ENCODE results near the gene CEACAM4.

CEACAM4 gene

GRCh38 chr19:41624937-41625336 is 1.9 kb downstream of the CEACAM4 start:
- Mint-ChIP-seq H3K27ac (no peak overlapping the region), H3K4me3 (no peak overlapping the region), H3K27me3 (peaks cover 27% of the 10 kb centered on the region), H3K4me1 (ENCODE audit: low read depth) (no peaks in the 10 kb centered on the region), H3K9me3 (no peaks in the 10 kb centered on the region), H3K36me3 (ENCODE audit: low read depth) (no peaks in the 10 kb centered on the region)

DNA sequence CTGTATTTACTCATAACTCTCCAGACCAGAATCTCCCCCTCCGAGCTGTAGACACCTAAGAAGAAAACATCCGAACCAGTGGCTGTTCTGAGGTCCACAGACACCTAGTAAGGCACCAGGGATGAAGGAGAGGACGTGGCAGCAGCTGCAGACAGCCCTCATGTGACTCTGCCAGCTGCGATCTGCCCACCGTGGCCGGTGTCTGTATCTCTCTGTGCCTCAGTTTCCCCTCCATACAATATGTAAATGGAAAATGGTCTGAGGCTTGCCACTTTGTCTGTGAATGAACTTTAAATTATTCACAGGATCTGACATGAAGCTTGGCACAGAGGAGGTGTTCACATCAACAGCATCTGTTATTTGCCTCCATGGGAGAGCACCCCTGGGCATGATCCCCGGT is 2.4 kb downstream of the CEACAM4 start:
- Mint-ChIP-seq H3K4me3 (no peak overlapping the region), H3K36me3 (ENCODE audit: low read depth) (no peaks in the 10 kb centered on the region), H3K27ac (no peak overlapping the region), H3K4me1 (ENCODE audit: low read depth) (no peaks in the 10 kb centered on the region), H3K9me3 (no peaks in the 10 kb centered on the region), H3K27me3 (peaks cover 27% of the 10 kb centered on the region)

- Mint-ChIP-seq H3K9me3 (no peaks in the 10 kb centered on the region), H3K36me3 (ENCODE audit: low read depth) (no peaks in the 10 kb centered on the region), H3K4me1 (ENCODE audit: low read depth) (no peaks in the 10 kb centered on the region), H3K27me3 (peaks cover 22% of the 10 kb centered on the region), H3K27ac (no peak overlapping the region), H3K4me3 (no peak overlapping the region)
Measured at GRCh38 chr19:41623360-41623759, 3.5 kb downstream of the CEACAM4 start.

DNA sequence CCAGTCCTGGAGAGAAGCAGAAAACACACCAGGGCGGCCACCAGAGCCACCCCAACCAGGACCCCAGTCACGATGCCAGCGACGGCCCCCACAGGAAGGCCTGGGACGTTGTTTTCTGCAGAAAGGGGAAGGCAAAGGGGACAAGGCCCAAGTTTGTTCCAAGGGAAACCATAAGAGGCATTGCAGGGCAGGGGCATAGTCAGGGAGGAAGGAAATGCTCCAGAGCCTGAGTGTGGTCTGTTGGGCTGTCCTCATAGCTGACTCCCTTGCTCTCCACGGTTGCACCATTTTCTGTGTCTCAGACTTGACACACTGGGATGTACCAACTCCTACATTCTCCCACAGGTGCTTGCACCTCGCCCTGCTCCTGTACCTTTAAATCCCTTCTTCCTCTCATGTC is 5.2 kb downstream of the CEACAM4 start:
- no peak overlapping the region for H3K27ac Mint-ChIP-seq
- H3K9me3 Mint-ChIP-seq = no peaks in the 10 kb centered on the region
- no peak overlapping the region for H3K4me3 Mint-ChIP-seq
- H3K27me3 Mint-ChIP-seq = peaks cover 16% of the 10 kb centered on the region
- H3K36me3 Mint-ChIP-seq (ENCODE audit: low read depth) = no peaks in the 10 kb centered on the region
- no peaks in the 10 kb centered on the region for H3K4me1 Mint-ChIP-seq (ENCODE audit: low read depth)

DNA sequence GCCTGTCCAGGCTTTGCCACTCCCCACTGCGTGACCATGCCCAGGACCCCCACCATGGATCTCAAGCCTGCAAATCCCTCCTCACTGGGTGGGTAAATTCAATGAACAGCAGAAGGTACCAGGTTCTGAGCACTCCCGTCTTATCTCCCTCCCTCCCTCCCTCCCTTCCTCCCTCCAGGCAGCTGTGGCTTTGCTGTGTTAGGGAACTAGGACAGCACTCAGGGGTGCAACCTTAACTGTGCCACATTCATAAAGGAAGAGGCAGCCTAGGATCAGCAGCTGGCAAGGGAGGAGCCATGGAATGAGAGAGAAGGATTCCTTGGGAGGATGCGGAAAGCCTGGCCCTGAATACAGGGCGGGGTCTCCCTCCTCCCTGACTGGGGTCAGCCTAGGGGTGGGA is 5.6 kb downstream of the CEACAM4 start:
- Mint-ChIP-seq H3K27ac (no peak overlapping the region), H3K4me3 (no peak overlapping the region), H3K9me3 (no peaks in the 10 kb centered on the region), H3K4me1 (ENCODE audit: low read depth) (no peaks in the 10 kb centered on the region), H3K27me3 (peaks cover 15% of the 10 kb centered on the region), H3K36me3 (ENCODE audit: low read depth) (no peaks in the 10 kb centered on the region)

DNA sequence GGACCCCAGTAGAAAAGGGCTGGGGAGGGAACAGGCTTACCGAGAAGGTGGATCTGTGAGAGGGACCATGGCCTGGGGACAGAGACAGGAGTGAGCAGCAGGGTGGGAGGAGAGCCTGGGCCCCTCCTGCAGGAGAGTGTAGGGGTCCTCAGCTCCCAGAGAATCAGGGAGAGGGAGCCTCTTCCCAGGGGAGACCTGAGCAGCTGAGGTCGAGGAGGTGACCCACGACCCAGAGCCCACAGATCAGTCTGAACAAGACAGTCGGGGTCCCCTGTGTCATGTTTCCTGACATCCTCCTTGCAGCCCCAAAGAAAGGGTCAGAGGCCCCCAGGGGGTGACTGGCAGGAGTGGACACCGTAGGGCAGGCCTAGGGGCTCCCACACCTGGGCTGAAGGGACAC is 6.7 kb downstream of the CEACAM4 start:
- no peak overlapping the region for H3K27ac Mint-ChIP-seq
- no peak overlapping the region for H3K4me3 Mint-ChIP-seq
- peaks cover 7% of the 10 kb centered on the region for H3K27me3 Mint-ChIP-seq
- H3K9me3 Mint-ChIP-seq = no peaks in the 10 kb centered on the region
- H3K36me3 Mint-ChIP-seq (ENCODE audit: low read depth) = no peaks in the 10 kb centered on the region
- no peaks in the 10 kb centered on the region for H3K4me1 Mint-ChIP-seq (ENCODE audit: low read depth)

GRCh38 chr19:41619018-41619556 is 7.8 kb downstream of the CEACAM4 start:
- Mint-ChIP-seq H3K4me1 (ENCODE audit: low read depth) (no peaks in the 10 kb centered on the region), H3K4me3 (no peak overlapping the region), H3K9me3 (no peaks in the 10 kb centered on the region), H3K27me3 (peaks cover 7% of the 10 kb centered on the region), H3K36me3 (ENCODE audit: low read depth) (no peaks in the 10 kb centered on the region), H3K27ac (no peak overlapping the region)

GRCh38 chr19:41617941-41618730 is 8.7 kb downstream of the CEACAM4 start:
- Mint-ChIP-seq H3K9me3 (no peaks in the 10 kb centered on the region), H3K27ac (no peak overlapping the region), H3K27me3 (peaks cover 10% of the 10 kb centered on the region), H3K36me3 (ENCODE audit: low read depth) (no peaks in the 10 kb centered on the region), H3K4me3 (no peak overlapping the region), H3K4me1 (ENCODE audit: low read depth) (no peaks in the 10 kb centered on the region)

DNA sequence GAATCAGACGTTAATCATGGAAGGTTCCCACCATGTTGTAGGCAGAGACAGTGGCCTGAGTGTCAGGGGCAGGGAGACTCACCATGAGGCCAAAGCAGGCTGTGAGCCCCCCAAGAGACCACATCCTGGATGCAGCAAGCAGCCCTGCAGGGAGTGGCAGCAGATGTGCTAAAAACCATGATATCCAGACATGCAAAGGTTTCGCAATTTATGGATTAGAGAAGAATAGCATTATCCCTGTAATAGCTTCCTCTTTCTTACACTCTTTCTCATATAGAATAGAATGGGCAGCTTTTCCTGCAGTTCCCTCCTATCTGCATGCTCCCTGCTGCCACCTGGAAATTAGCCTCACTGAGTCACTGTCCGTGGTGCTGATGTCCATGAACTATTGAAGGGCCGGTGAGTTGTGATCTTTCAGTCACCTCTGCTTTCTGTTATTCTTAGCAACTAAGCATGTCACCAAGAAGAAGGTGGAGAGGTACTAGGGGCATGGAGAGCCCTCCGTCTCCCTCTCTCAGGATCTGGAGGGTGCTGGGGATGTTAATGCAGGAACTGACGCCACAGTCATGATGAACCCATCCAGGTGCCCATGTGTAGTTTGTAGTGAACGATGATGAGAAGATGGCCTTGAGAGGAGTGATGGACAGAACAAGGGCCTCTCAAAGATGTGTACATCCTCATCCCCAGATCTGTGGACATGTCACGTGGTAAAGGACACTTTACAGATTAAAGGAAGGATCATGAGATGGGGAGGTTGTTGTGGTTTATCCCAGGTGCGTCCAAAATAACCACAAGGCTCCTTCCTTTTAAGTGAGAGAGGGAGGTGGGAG is 9.9 kb downstream of the CEACAM4 start:
- peaks cover 14% of the 10 kb centered on the region for H3K27me3 Mint-ChIP-seq

DNA sequence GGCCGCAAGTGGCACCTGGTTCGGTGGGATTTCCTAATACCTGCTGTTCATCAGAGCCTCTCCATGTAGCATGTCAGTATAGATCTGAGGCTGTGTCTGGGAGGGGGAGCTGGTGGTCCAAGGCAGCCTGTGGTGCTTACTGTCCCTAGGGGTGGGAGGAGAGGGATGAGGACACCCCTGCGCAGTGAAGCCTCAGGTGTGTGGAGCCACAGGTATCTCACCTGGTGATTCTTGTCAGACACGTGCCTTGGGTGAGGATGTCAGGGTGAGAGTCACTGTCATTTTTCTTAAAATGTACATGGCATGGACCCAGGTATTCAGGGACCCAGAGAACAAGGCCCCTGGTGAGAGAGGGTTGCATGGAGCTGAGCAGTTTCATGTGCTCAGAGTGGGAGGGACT is 11.7 kb downstream of the CEACAM4 start:
- H3K36me3 Mint-ChIP-seq (ENCODE audit: low read depth) = no peaks in the 10 kb centered on the region
- H3K4me3 Mint-ChIP-seq = no peak overlapping the region
- peaks cover 16% of the 10 kb centered on the region for H3K27me3 Mint-ChIP-seq
- no peaks in the 10 kb centered on the region for H3K4me1 Mint-ChIP-seq (ENCODE audit: low read depth)
- H3K27ac Mint-ChIP-seq = no peak overlapping the region
- H3K9me3 Mint-ChIP-seq = no peaks in the 10 kb centered on the region

More for the DNA sequence above, 9.9 kb downstream of the CEACAM4 start:
- H3K4me3 Mint-ChIP-seq = no peak overlapping the region
- no peaks in the 10 kb centered on the region for H3K36me3 Mint-ChIP-seq (ENCODE audit: low read depth)
- H3K9me3 Mint-ChIP-seq = no peaks in the 10 kb centered on the region
- no peak overlapping the region for H3K27ac Mint-ChIP-seq
- H3K4me1 Mint-ChIP-seq (ENCODE audit: low read depth) = no peaks in the 10 kb centered on the region

DNA sequence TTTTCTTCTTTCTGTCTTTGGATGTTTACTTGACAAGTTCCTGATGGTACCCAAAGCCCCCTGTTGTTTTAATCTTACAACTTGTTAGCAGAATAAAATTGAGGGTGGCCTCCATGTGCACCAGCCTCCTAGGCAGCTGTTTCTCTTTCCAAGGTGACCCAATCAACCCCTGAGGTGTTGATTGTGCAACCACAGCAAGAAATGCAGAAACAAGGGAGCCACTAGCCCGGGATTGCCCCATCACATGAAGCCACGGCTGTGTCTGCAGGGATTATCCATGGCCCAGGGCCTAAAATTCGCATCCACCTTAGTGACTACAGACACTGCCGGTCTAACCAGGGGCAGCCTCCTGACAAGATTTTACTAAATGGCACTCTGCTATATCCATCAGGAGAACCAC is 14.4 kb downstream of the CEACAM4 start:
- Mint-ChIP-seq H3K36me3 (ENCODE audit: low read depth) (no peaks in the 10 kb centered on the region), H3K4me3 (no peak overlapping the region), H3K27me3 (peaks cover 26% of the 10 kb centered on the region), H3K9me3 (no peaks in the 10 kb centered on the region), H3K27ac (no peak overlapping the region), H3K4me1 (ENCODE audit: low read depth) (no peaks in the 10 kb centered on the region)

DNA sequence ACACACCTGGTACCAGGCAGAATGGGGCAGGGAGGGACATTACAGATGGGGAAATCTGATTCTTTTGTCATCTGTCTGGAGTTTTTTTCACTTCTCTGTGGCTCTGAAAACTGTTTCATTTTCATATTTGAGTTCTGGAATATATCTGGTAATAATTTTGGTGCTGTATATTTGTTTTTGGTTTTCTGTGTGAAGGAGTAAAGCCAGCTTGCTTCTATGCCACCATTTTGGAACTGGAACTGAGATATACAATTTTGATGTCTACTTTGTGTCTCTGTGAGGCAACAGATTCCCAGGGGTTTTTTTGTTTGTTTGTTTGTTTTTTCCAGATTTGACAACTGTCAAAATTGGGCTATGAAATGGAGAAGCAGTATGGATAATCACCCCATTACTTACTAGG is 16.1 kb downstream of the CEACAM4 start:
- Mint-ChIP-seq H3K36me3 (ENCODE audit: low read depth) (no peaks in the 10 kb centered on the region), H3K9me3 (no peaks in the 10 kb centered on the region), H3K4me3 (no peak overlapping the region), H3K27ac (no peak overlapping the region), H3K4me1 (ENCODE audit: low read depth) (no peaks in the 10 kb centered on the region), H3K27me3 (peaks cover 26% of the 10 kb centered on the region)

DNA sequence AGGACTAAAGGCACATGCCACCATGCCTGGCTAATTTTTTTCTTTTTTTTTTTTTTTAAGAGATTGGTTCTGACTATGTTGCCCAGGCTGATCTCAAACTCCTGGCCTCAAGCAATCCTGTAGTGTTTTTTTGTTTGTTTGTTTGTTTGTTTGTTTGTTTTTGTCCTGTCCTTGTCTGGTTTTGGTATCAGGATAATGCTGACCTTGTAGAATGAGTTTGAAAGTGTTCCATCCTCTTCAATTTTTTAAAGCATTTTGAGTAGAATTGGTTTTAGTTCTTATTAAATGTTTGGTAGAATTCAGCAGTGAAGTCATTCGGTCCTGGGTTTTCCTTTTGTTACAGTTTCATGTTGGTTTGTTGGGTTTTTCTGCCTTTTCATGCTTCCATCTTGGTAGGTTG is 19.2 kb downstream of the CEACAM4 start:
- Mint-ChIP-seq H3K4me1 (ENCODE audit: low read depth) (no peaks in the 10 kb centered on the region), H3K9me3 (no peaks in the 10 kb centered on the region), H3K27me3 (peaks cover 15% of the 10 kb centered on the region), H3K4me3 (no peak overlapping the region), H3K36me3 (ENCODE audit: low read depth) (no peaks in the 10 kb centered on the region), H3K27ac (no peak overlapping the region)

DNA sequence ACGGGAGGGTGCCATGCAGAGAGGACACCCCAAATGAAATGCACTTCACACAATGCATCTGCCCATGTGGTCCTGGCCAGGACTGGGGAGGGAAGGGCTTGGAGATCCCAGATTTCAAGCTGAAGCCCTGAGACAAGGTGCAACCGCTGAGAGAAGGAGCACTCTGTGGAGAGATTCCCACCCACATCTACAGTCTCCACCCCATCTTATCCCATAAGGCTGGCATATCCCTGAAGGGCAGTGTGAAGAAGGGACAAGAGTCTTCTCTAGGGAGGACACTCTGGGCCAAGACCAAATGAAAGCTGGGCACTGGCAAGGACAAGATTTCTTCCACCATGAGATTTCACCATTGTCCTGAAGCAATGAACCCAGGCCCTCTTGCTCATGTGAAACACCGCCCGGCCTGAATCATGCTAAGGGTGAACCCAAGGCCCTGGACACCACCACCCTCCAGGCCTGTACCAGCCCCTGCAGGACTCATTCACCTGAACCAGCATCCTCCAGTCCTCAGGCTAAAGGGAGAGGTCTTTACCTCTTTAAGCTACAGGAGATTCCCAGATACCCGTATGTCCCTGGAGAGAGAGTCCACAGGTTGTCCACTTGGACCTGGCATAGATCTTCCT is 20.5 kb downstream of the CEACAM4 start:
- H3K27me3 Mint-ChIP-seq = peaks cover 14% of the 10 kb centered on the region
- H3K4me3 Mint-ChIP-seq = no peak overlapping the region
- no peaks in the 10 kb centered on the region for H3K9me3 Mint-ChIP-seq
- no peaks in the 10 kb centered on the region for H3K36me3 Mint-ChIP-seq (ENCODE audit: low read depth)
- no peaks in the 10 kb centered on the region for H3K4me1 Mint-ChIP-seq (ENCODE audit: low read depth)
- no peak overlapping the region for H3K27ac Mint-ChIP-seq

GRCh38 chr19:41604831-41605230 is 22.0 kb downstream of the CEACAM4 start:
- Mint-ChIP-seq H3K27ac (no peak overlapping the region), H3K27me3 (peaks cover 8% of the 10 kb centered on the region), H3K4me3 (no peak overlapping the region), H3K36me3 (ENCODE audit: low read depth) (no peaks in the 10 kb centered on the region), H3K9me3 (no peaks in the 10 kb centered on the region), H3K4me1 (ENCODE audit: low read depth) (no peaks in the 10 kb centered on the region)

Measured in stimulated activated naive CD8-positive, alpha-beta T cell treated with anti-CD3 and anti-CD28 coated beads, Interleukin-15, Interleukin-2, amounts not matched to agents 100 ng/mL and 50 ng/mL, for 24 hours (primary cell).